ENCODE data around the gene LCE1A.

LCE1A gene

GRCh38 chr1:152870831-152871730 is 43.8 kb downstream of the LCE1A start:
- DNase-seq (ENCODE audit: low read depth), result no peak

GRCh38 chr1:152871731-152872126 is 44.5 kb downstream of the LCE1A start:
- DNase-seq (ENCODE audit: low read depth), result no peak

- no peak for DNase-seq (ENCODE audit: low read depth)
These were observed 46.2 kb downstream of the LCE1A start for GRCh38 chr1:152873495-152873894.

- no peak for DNase-seq (ENCODE audit: low read depth)
These were observed 49.6 kb downstream of the LCE1A start for GRCh38 chr1:152876827-152877226.

Measured in activated T-cell treated with anti-CD3 and anti-CD28 coated beads for 24 hours (primary cell).